Fibroblast of lung (primary cell): Measurements from ENCODE around the gene ECHDC1. TPM values are rescaled to one million over a fixed set of nuclear protein-coding genes. Genes with fewer than 3 reads are reported as not detected.

Experiments
- DNase-seq, 2 donors: peaks; one replicate each; pipeline versions ENCODE4 v3.0.0 to v3.0.0-alpha.2; 2010; ENCODE audit warnings: low read depth in 2 of 2
- H2AFZ ChIP-seq: 2 replicates; pipeline ENCODE4 v1.5.1; 2012; ENCODE audit warnings: low read length, control low read depth, inconsistent platforms
- H3K27ac ChIP-seq: 2 replicates; pipeline ENCODE4 v1.5.1; 2011; ENCODE audit warnings: low read length, control low read depth; ENCODE audit not compliant: insufficient read depth
- H3K27me3 ChIP-seq: 2 replicates; pipeline ENCODE4 v1.5.1; 2011; ENCODE audit warnings: mild to moderate bottlenecking, low read length; ENCODE audit not compliant: control insufficient read depth, insufficient read depth
- H3K36me3 ChIP-seq: 2 replicates; pipeline ENCODE4 v1.5.1; 2011; ENCODE audit warnings: low read length; ENCODE audit not compliant: control insufficient read depth, insufficient read depth
- H3K4me1 ChIP-seq: 2 replicates; pipeline ENCODE4 v1.5.1; 2011; ENCODE audit warnings: low read length; ENCODE audit not compliant: control insufficient read depth, insufficient read depth; ENCODE audit errors: extremely low read depth
- H3K4me2 ChIP-seq: 2 replicates; pipeline ENCODE4 v1.5.1; 2011; ENCODE audit warnings: low read length, control low read depth; ENCODE audit not compliant: insufficient read depth; ENCODE audit errors: extremely low read depth
- H3K4me3 ChIP-seq, 4 experiments: fragments of 200-600 bp in 1 of 4; sonication (generic) in 1 of 4; replicated peaks in 1 of 4; 2 replicates each; pipeline ENCODE4 v1.5.1; 2011 to 2016; ENCODE audit warnings: low read length in 4 of 4, low read depth in 3 of 4, mild to moderate bottlenecking in 3 of 4, control low read depth in 2 of 4, inconsistent platforms in 1 of 4, mixed read lengths in 1 of 4; ENCODE audit not compliant: insufficient read depth in 1 of 4; ENCODE audit errors: control extremely low read depth in 1 of 4
- H3K79me2 ChIP-seq: 2 replicates; pipeline ENCODE4 v1.5.1; 2012; ENCODE audit warnings: mild to moderate bottlenecking, low read length, inconsistent platforms; ENCODE audit not compliant: control insufficient read depth, insufficient read depth
- H3K9ac ChIP-seq: 2 replicates; pipeline ENCODE4 v1.5.1; 2011; ENCODE audit warnings: mild to moderate bottlenecking, low read length, control low read depth; ENCODE audit not compliant: insufficient read depth
- H3K9me3 ChIP-seq: 2 replicates; pipeline ENCODE4 v1.5.1; 2012; ENCODE audit warnings: low read depth, low read length; ENCODE audit not compliant: control insufficient read depth, insufficient read depth
- H4K20me1 ChIP-seq: 2 replicates; pipeline ENCODE4 v1.5.1; 2011; ENCODE audit warnings: low read length; ENCODE audit not compliant: control insufficient read depth, insufficient read depth; ENCODE audit errors: extremely low read depth
- CTCF ChIP-seq, 2 donors: IDR thresholded peaks in 1 of 2; conservative IDR thresholded peaks in 1 of 2; 1 replicate in 1 of 2; 2 replicates in 1 of 2; pipeline ENCODE4 v1.5.1; 2011 to 2012; ENCODE audit warnings: low read length in 2 of 2, control low read depth in 1 of 2, inconsistent platforms in 1 of 2, low read depth in 1 of 2, mild to moderate bottlenecking in 1 of 2
- EZH2 ChIP-seq: IDR thresholded peaks from 2 replicates; pipeline ENCODE4 v1.5.1; 2012; ENCODE audit warnings: low read length, control low read depth, mild to moderate bottlenecking; ENCODE audit errors: missing control alignments
- polyA plus RNA-seq, 2 donors: library from polyadenylated mRNA; depleted of rRNA in 1 of 2; stranded (reverse) in 1 of 2; unstranded in 1 of 2; fragments of >200 nt; gene quantifications; 2 replicates each; pipeline ENCODE4 v1.2.1, GENCODE V29; 2011 to 2012; ENCODE audit warnings: missing spikeins in 1 of 2
- total RNA-seq: library from RNA; depleted of rRNA; stranded (reverse); fragments of >200 nt; gene quantifications from 2 replicates; pipeline ENCODE4 v1.2.1, GENCODE V29; 2014

The ECHDC1 gene
- total and polyA plus RNA-seq, 2 donors (not counting 1 experiment from before 2014, with no cell fraction given): 51.7 to 64.4 TPM

DNA sequence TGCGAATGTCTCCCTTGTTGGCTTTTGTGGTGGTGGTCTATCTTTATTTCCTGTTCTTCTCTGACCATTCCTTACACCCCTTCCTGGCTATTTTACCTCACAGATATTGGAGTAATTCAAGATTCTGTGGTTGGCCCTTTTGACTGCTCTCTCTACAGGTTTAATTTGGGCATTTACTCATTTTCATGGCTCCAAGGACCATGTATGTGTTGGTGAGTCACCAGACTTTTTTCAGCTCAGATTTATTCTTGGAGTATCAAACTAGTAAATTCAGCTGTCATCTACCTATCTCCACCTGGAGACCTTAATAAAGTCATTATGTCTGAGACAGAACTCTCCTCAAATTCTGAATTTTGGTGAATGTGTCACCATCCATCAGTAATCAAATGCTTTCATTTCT lies 61.2 kb downstream of the ECHDC1 start:
- H3K4me3 ChIP-seq: no peak overlapping the region
- no peak overlapping the region for H2AFZ ChIP-seq
- H3K27me3 ChIP-seq: no peaks in the 10 kb centered on the region
- TF ChIP-seq EZH2 (no peak), CTCF (conservative IDR thresholded peaks at IDR 0.05 in 1 of 2, IDR thresholded peaks at IDR 0.05 in 1 of 2; ENCODE audit: low read depth in 1 of 2, low read length in 2 of 2) (no peak)
- H3K27ac ChIP-seq: no peak overlapping the region
- H3K79me2 ChIP-seq: peaks cover 20% of the 10 kb centered on the region
- H4K20me1 ChIP-seq: no peaks in the 10 kb centered on the region
- no peaks in the 10 kb centered on the region for H3K9me3 ChIP-seq
- H3K4me1 ChIP-seq: no peaks in the 10 kb centered on the region
- H3K9ac ChIP-seq: no peak overlapping the region
- peaks cover 7% of the 10 kb centered on the region for H3K36me3 ChIP-seq
- H3K4me2 ChIP-seq: no peak overlapping the region
- no peak for DNase-seq

DNA sequence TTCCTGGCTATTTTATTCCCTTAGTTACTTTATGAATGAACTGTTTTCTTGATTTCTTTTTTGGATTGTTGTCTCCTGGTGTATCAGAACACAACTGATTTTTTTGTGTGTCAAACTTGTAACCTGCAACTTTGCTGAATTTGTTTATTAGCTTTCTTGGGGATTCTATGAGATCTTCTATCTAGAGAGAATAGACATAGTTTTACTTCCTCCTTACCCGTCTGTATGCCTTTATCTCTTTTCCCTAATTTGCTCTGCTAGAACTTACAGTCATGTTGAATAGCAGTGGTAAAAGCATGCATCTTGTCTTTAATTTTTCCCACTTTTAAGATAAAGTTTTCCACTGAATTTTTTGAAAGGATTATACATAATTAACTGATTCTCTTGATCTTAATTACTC lies 63.6 kb downstream of the ECHDC1 start:
- H3K4me2 ChIP-seq: no peak overlapping the region
- no peak overlapping the region for H3K9ac ChIP-seq
- H3K27ac ChIP-seq: no peak overlapping the region
- no peak for DNase-seq
- no peaks in the 10 kb centered on the region for H3K4me1 ChIP-seq
- no peaks in the 10 kb centered on the region for H3K9me3 ChIP-seq
- H3K4me3 ChIP-seq: no peak overlapping the region
- peaks cover 2% of the 10 kb centered on the region for H3K36me3 ChIP-seq
- peaks cover 34% of the 10 kb centered on the region for H3K79me2 ChIP-seq
- H2AFZ ChIP-seq: no peak overlapping the region
- TF ChIP-seq EZH2 (no peak), CTCF (conservative IDR thresholded peaks at IDR 0.05 in 1 of 2, IDR thresholded peaks at IDR 0.05 in 1 of 2; ENCODE audit: low read depth in 1 of 2, low read length in 2 of 2) (no peak)
- no peaks in the 10 kb centered on the region for H4K20me1 ChIP-seq
- no peaks in the 10 kb centered on the region for H3K27me3 ChIP-seq

DNA sequence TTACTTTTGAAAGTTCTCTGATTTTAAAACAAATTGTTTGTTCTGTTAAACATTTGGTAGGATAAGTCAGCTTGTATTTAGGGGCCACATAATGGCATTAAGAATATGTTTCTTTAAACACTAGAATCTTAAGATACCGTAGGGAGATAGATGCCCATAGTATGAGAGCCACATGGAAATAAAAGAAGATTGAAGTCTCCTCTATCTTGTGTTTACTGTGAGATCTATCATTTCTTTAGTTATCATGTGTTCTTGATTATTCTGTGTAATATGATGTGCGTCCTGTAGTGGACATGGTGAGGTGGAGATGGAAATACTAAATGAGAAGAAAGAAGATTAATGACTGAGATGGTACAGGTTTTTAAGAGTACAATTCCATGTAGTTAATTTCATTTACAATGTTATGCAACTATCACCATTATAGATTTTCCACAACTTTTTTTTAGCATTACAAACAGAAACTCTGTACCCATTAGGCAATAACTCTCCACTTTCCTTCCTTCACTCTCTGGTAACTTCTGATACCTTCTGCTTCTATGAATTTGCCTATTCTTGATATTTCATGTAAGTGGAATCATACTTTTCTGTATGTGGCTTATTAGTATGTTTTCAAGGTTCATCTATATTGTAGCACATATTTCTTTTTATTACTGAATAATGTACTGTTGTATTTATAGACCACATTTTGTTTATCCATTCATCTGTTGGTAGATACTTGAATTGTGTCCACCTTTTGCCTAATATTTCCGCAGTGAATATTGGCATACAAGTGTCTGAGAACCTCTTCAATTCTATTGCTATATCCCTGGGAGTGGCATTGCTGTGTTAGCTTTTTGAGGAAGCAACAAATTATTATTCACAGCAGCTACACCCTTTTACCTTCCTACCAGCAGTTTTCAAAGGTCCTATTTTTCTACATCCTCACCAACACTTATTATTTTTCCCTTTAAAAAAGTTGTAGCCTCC lies 65.2 kb downstream of the ECHDC1 start:
- TF ChIP-seq CTCF (conservative IDR thresholded peaks at IDR 0.05 in 1 of 2, IDR thresholded peaks at IDR 0.05 in 1 of 2; ENCODE audit: low read depth in 1 of 2, low read length in 2 of 2): no peak
- TF ChIP-seq EZH2: no peak
- no peak overlapping the region for H3K4me2 ChIP-seq
- no peaks in the 10 kb centered on the region for H4K20me1 ChIP-seq
- H2AFZ ChIP-seq: no peak overlapping the region
- no peaks in the 10 kb centered on the region for H3K9me3 ChIP-seq
- no peak overlapping the region for H3K4me3 ChIP-seq
- DNase-seq: no peak
- no peaks in the 10 kb centered on the region for H3K4me1 ChIP-seq
- no peak overlapping the region for H3K9ac ChIP-seq
- no peaks in the 10 kb centered on the region for H3K27me3 ChIP-seq
- peaks cover 45% of the 10 kb centered on the region for H3K79me2 ChIP-seq
- H3K27ac ChIP-seq: no peak overlapping the region
- H3K36me3 ChIP-seq: peaks cover 2% of the 10 kb centered on the region
